NT2/D1 (cell line): ENCODE data around the gene WFDC6.
A peak's percentile ranks its signal among the peaks of the same experiment; 100 is the strongest.

Experiments used
- DNase-seq: peaks from one replicate; pipeline ENCODE4 v3.0.0-alpha.2; 2011; ENCODE audit warnings: low read depth, low spot score
- H3K27me3 ChIP-seq: 2 replicates; pipeline ENCODE4 v1.6.0; 2011; ENCODE audit warnings: mild to moderate bottlenecking; ENCODE audit not compliant: insufficient read length, insufficient read depth
- H3K36me3 ChIP-seq: 2 replicates; pipeline ENCODE4 v1.6.1; 2011; ENCODE audit warnings: mild to moderate bottlenecking, low read length, mixed read lengths; ENCODE audit not compliant: insufficient read depth, insufficient read length
- H3K4me1 ChIP-seq: 2 replicates; pipeline ENCODE4 v1.5.1; 2011; ENCODE audit not compliant: insufficient read depth, insufficient read length
- H3K4me3 ChIP-seq: 2 replicates; pipeline ENCODE4 v1.5.1; 2011; ENCODE audit warnings: low read depth; ENCODE audit not compliant: insufficient read length
- H3K9ac ChIP-seq: 2 replicates; pipeline ENCODE4 v1.6.0; 2011; ENCODE audit warnings: low read depth; ENCODE audit not compliant: insufficient read length
- H3K9me3 ChIP-seq: 2 replicates; pipeline ENCODE4 v1.5.1; 2011; ENCODE audit warnings: mild to moderate bottlenecking, low read length; ENCODE audit not compliant: insufficient read depth
- SUZ12 ChIP-seq: IDR thresholded peaks from 2 replicates; pipeline ENCODE4 v1.6.1; 2011; ENCODE audit not compliant: insufficient read length, insufficient read depth; ENCODE audit errors: extremely low read depth
- YY1 ChIP-seq: IDR thresholded peaks from 2 replicates; pipeline ENCODE4 v1.6.1; 2011; ENCODE audit not compliant: insufficient read length, insufficient read depth
- ZNF274 ChIP-seq: IDR thresholded peaks from 2 replicates; pipeline ENCODE4 v1.6.1; 2011; ENCODE audit warnings: mild to moderate bottlenecking, low read depth, low read length

Gene WFDC6

GRCh38 chr20:45547206-45547770, 8.0 kb upstream of the WFDC6 start, which contains the start of gene EPPIN:
TSS of gene EPPIN (minus strand) at chr20:45547401. CDS start at chr20:45547357, 44 bp downstream.
- no peak for TF ChIP-seq YY1
- no peak for TF ChIP-seq SUZ12
- no peak for TF ChIP-seq ZNF274
- H3K9ac ChIP-seq = no peak within 1 kb of the TSS
- no peak within 1 kb of the TSS for H3K4me3 ChIP-seq
- no peaks in the 10 kb centered on the region for H3K36me3 ChIP-seq
- no peak for DNase-seq
- H3K4me1 ChIP-seq = no peaks in the 10 kb centered on the region
- no peaks in the 10 kb centered on the region for H3K27me3 ChIP-seq
- no peaks in the 10 kb centered on the region for H3K9me3 ChIP-seq

- Histone ChIP-seq H3K4me3 (no peak overlapping the region), H3K27me3 (no peaks in the 10 kb centered on the region), H3K4me1 (no peaks in the 10 kb centered on the region), H3K9me3 (no peaks in the 10 kb centered on the region), H3K9ac (no peak overlapping the region), H3K36me3 (no peaks in the 10 kb centered on the region)
- peak; percentile 42 for DNase-seq
- TF ChIP-seq SUZ12 (no peak), YY1 (no peak), ZNF274 (no peak)
Observed at GRCh38 chr20:45545754-45546453, 6.6 kb upstream of the WFDC6 start.

GRCh38 chr20:45545351-45545750, 6.1 kb upstream of the WFDC6 start:
- Histone ChIP-seq H3K9me3 (no peaks in the 10 kb centered on the region), H3K27me3 (no peaks in the 10 kb centered on the region), H3K9ac (no peak overlapping the region), H3K4me3 (no peak overlapping the region), H3K36me3 (no peaks in the 10 kb centered on the region), H3K4me1 (no peaks in the 10 kb centered on the region)
- DNase-seq = no peak
- no peak for TF ChIP-seq ZNF274
- no peak for TF ChIP-seq YY1
- no peak for TF ChIP-seq SUZ12

GRCh38 chr20:45538209-45538799, 978 bp downstream of the WFDC6 start:
- TF ChIP-seq YY1 = no peak
- TF ChIP-seq ZNF274 = no peak
- no peak for TF ChIP-seq SUZ12
- DNase-seq = peak; percentile 23
- Histone ChIP-seq H3K9me3 (no peaks in the 10 kb centered on the region), H3K36me3 (no peaks in the 10 kb centered on the region), H3K27me3 (no peaks in the 10 kb centered on the region), H3K4me3 (no peak overlapping the region), H3K4me1 (no peaks in the 10 kb centered on the region), H3K9ac (no peak overlapping the region)

GRCh38 chr20:45527294-45527693, 12.0 kb downstream of the WFDC6 start:
- H3K9ac ChIP-seq = no peak overlapping the region
- no peak for DNase-seq
- no peaks in the 10 kb centered on the region for H3K4me1 ChIP-seq
- TF ChIP-seq ZNF274 (no peak), SUZ12 (no peak), YY1 (no peak)
- H3K4me3 ChIP-seq = no peak overlapping the region
- H3K36me3 ChIP-seq = no peaks in the 10 kb centered on the region
- no peaks in the 10 kb centered on the region for H3K27me3 ChIP-seq
- no peaks in the 10 kb centered on the region for H3K9me3 ChIP-seq

- no peaks in the 10 kb centered on the region for H3K36me3 ChIP-seq
- H3K9ac ChIP-seq = no peak overlapping the region
- H3K9me3 ChIP-seq = no peaks in the 10 kb centered on the region
- H3K27me3 ChIP-seq = no peaks in the 10 kb centered on the region
- DNase-seq = no peak
- TF ChIP-seq ZNF274 = no peak
- TF ChIP-seq SUZ12 = no peak
- no peak for TF ChIP-seq YY1
- no peaks in the 10 kb centered on the region for H3K4me1 ChIP-seq
- no peak overlapping the region for H3K4me3 ChIP-seq
Observed at GRCh38 chr20:45523821-45524220, 15.5 kb downstream of the WFDC6 start.

GRCh38 chr20:45518282-45518681, 21.0 kb downstream of the WFDC6 start:
- Histone ChIP-seq H3K36me3 (no peaks in the 10 kb centered on the region), H3K9ac (no peak overlapping the region), H3K9me3 (no peaks in the 10 kb centered on the region), H3K27me3 (no peaks in the 10 kb centered on the region), H3K4me3 (no peak overlapping the region), H3K4me1 (no peaks in the 10 kb centered on the region)
- TF ChIP-seq ZNF274 (no peak), YY1 (no peak), SUZ12 (no peak)
- DNase-seq = no peak
